ENCODE measurements around the gene OSBPL6.

DNA sequence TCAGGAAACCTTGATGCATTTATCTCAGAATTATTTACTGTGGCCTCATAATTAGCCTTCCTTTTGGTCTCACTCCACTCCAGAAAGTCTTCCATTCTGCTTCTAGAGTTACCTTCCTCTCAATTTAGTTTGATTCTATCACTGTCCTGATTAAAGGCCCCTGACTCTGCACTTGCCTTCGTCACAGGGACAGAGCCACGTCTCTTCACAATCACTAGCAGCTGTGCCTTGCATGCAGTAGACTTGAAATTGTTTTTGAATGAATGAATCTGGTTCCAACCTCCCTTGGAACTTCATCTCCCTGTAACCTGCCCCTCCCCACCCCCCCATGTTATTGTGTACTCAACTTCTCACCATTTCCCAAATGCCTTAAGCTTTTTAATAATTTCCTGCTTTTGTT lies 52.4 kb downstream of the OSBPL6 start:
- TF ChIP-seq, protein P1, sequence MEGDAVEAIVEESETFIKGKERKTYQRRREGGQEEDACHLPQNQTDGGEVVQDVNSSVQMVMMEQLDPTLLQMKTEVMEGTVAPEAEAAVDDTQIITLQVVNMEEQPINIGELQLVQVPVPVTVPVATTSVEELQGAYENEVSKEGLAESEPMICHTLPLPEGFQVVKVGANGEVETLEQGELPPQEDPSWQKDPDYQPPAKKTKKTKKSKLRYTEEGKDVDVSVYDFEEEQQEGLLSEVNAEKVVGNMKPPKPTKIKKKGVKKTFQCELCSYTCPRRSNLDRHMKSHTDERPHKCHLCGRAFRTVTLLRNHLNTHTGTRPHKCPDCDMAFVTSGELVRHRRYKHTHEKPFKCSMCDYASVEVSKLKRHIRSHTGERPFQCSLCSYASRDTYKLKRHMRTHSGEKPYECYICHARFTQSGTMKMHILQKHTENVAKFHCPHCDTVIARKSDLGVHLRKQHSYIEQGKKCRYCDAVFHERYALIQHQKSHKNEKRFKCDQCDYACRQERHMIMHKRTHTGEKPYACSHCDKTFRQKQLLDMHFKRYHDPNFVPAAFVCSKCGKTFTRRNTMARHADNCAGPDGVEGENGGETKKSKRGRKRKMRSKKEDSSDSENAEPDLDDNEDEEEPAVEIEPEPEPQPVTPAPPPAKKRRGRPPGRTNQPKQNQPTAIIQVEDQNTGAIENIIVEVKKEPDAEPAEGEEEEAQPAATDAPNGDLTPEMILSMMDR (IDR thresholded peaks at IDR 0.05; ENCODE audit: borderline replicate concordance, extremely low read depth, low read length, poor library complexity, severe bottlenecking) = no peak
- TF ChIP-seq EZH2 (IDR thresholded peaks at IDR 0.05; ENCODE audit: borderline replicate concordance, low read depth, low read length, severe bottlenecking) = no peak
